ENCODE results near the gene SRGAP2C. TPM values are rescaled to one million over a fixed set of nuclear protein-coding genes. Genes with fewer than 3 reads are reported as not detected.
"Not testable (repeated sequence)": the region's sequence is repeated elsewhere in the genome, so short reads cannot be mapped to it uniquely, and the experiment has no call there.

Gene SRGAP2C
- polyA plus RNA-seq, 1 donor (not counting 4 experiments of a cell fraction or from before 2014, with no cell fraction given), result 4.5 TPM

GRCh38 chr1:121152788-121153187 is 32.0 kb upstream of the SRGAP2C start:
- H3K36me3 ChIP-seq (ENCODE audit: control insufficient read depth in 2 of 2, extremely low read depth in 1 of 2, insufficient read depth in 2 of 2, low read length in 2 of 2); H3K27ac ChIP-seq (ENCODE audit: control insufficient read depth, insufficient read depth, low read length); dilution Hi-C loops (cut with MboI; ENCODE audit: extremely low pct_ligation_motif_present, low sequenced_read_pairs); H2AFZ ChIP-seq (ENCODE audit: control insufficient read depth, low read length); H3K9me3 ChIP-seq (ENCODE audit: control insufficient read depth, low read depth, low read length); H3K27me3 ChIP-seq (ENCODE audit: control insufficient read depth, extremely low read depth, insufficient read depth, low read length); FAIRE-seq; H3K4me1 ChIP-seq (ENCODE audit: control insufficient read depth, extremely low read depth, insufficient read depth, low read length); H3K9me1 ChIP-seq (ENCODE audit: control insufficient read depth, extremely low read depth, insufficient read depth, low read length); H3K9ac ChIP-seq (ENCODE audit: control insufficient read depth, extremely low read depth, insufficient read depth, low read length); H4K20me1 ChIP-seq (ENCODE audit: control insufficient read depth, extremely low read depth, insufficient read depth, low read length); DNase-seq (ENCODE audit: low read depth, low spot score); H3K4me3 ChIP-seq (ENCODE audit: control insufficient read depth in 2 of 3, extremely low read depth in 1 of 3, insufficient read depth in 2 of 3, low read depth in 1 of 3, low read length in 3 of 3); H3K79me2 ChIP-seq (ENCODE audit: control insufficient read depth, insufficient read depth, low read length); H3K4me2 ChIP-seq (ENCODE audit: control insufficient read depth, extremely low read depth, insufficient read depth, low read depth, low read length): not testable (repeated sequence)

- H4K20me1 ChIP-seq (ENCODE audit: control insufficient read depth, extremely low read depth, insufficient read depth, low read length); H3K9ac ChIP-seq (ENCODE audit: control insufficient read depth, extremely low read depth, insufficient read depth, low read length); dilution Hi-C loops (cut with MboI; ENCODE audit: extremely low pct_ligation_motif_present, low sequenced_read_pairs); H3K4me3 ChIP-seq (ENCODE audit: control insufficient read depth in 2 of 3, extremely low read depth in 1 of 3, insufficient read depth in 2 of 3, low read depth in 1 of 3, low read length in 3 of 3); H3K9me3 ChIP-seq (ENCODE audit: control insufficient read depth, low read depth, low read length); H3K79me2 ChIP-seq (ENCODE audit: control insufficient read depth, insufficient read depth, low read length); H3K9me1 ChIP-seq (ENCODE audit: control insufficient read depth, extremely low read depth, insufficient read depth, low read length); H3K36me3 ChIP-seq (ENCODE audit: control insufficient read depth in 2 of 2, extremely low read depth in 1 of 2, insufficient read depth in 2 of 2, low read length in 2 of 2); H3K27ac ChIP-seq (ENCODE audit: control insufficient read depth, insufficient read depth, low read length); H3K27me3 ChIP-seq (ENCODE audit: control insufficient read depth, extremely low read depth, insufficient read depth, low read length); FAIRE-seq; H3K4me1 ChIP-seq (ENCODE audit: control insufficient read depth, extremely low read depth, insufficient read depth, low read length); H3K4me2 ChIP-seq (ENCODE audit: control insufficient read depth, extremely low read depth, insufficient read depth, low read depth, low read length); DNase-seq (ENCODE audit: low read depth, low spot score); H2AFZ ChIP-seq (ENCODE audit: control insufficient read depth, low read length): not testable (repeated sequence)
Measured at GRCh38 chr1:121154811-121155210, 30.0 kb upstream of the SRGAP2C start.

GRCh38 chr1:121155671-121156358 is 29.0 kb upstream of the SRGAP2C start:
- H3K36me3 ChIP-seq (ENCODE audit: control insufficient read depth in 2 of 2, extremely low read depth in 1 of 2, insufficient read depth in 2 of 2, low read length in 2 of 2); H3K9ac ChIP-seq (ENCODE audit: control insufficient read depth, extremely low read depth, insufficient read depth, low read length); H3K9me1 ChIP-seq (ENCODE audit: control insufficient read depth, extremely low read depth, insufficient read depth, low read length); H3K4me2 ChIP-seq (ENCODE audit: control insufficient read depth, extremely low read depth, insufficient read depth, low read depth, low read length); H3K79me2 ChIP-seq (ENCODE audit: control insufficient read depth, insufficient read depth, low read length); H2AFZ ChIP-seq (ENCODE audit: control insufficient read depth, low read length); FAIRE-seq; H3K4me3 ChIP-seq (ENCODE audit: control insufficient read depth in 2 of 3, extremely low read depth in 1 of 3, insufficient read depth in 2 of 3, low read depth in 1 of 3, low read length in 3 of 3); DNase-seq (ENCODE audit: low read depth, low spot score); H3K9me3 ChIP-seq (ENCODE audit: control insufficient read depth, low read depth, low read length); dilution Hi-C loops (cut with MboI; ENCODE audit: extremely low pct_ligation_motif_present, low sequenced_read_pairs); H3K27me3 ChIP-seq (ENCODE audit: control insufficient read depth, extremely low read depth, insufficient read depth, low read length); H3K4me1 ChIP-seq (ENCODE audit: control insufficient read depth, extremely low read depth, insufficient read depth, low read length); H4K20me1 ChIP-seq (ENCODE audit: control insufficient read depth, extremely low read depth, insufficient read depth, low read length); H3K27ac ChIP-seq (ENCODE audit: control insufficient read depth, insufficient read depth, low read length): not testable (repeated sequence)
- TF ChIP-seq CTCF (optimal IDR thresholded peaks at IDR 0.05 in 1 of 3, IDR thresholded peaks at IDR 0.05 in 1 of 3, conservative IDR thresholded peaks at IDR 0.05 in 1 of 3; ENCODE audit: extremely low read depth in 1 of 3, insufficient read depth in 2 of 3, low read length in 3 of 3), result peak in 1 of 3 experiments; percentile 9

GRCh38 chr1:121156958-121157603 is 27.7 kb upstream of the SRGAP2C start:
- dilution Hi-C loops (cut with MboI; ENCODE audit: extremely low pct_ligation_motif_present, low sequenced_read_pairs), result not testable (repeated sequence)

More at GRCh38 chr1:121156958-121157603, 27.7 kb upstream of the SRGAP2C start:
- H3K27ac ChIP-seq (ENCODE audit: control insufficient read depth, insufficient read depth, low read length); H3K36me3 ChIP-seq (ENCODE audit: control insufficient read depth in 2 of 2, extremely low read depth in 1 of 2, insufficient read depth in 2 of 2, low read length in 2 of 2); H3K4me2 ChIP-seq (ENCODE audit: control insufficient read depth, extremely low read depth, insufficient read depth, low read depth, low read length); H4K20me1 ChIP-seq (ENCODE audit: control insufficient read depth, extremely low read depth, insufficient read depth, low read length); H3K27me3 ChIP-seq (ENCODE audit: control insufficient read depth, extremely low read depth, insufficient read depth, low read length); H3K4me3 ChIP-seq (ENCODE audit: control insufficient read depth in 2 of 3, extremely low read depth in 1 of 3, insufficient read depth in 2 of 3, low read depth in 1 of 3, low read length in 3 of 3); H3K9me1 ChIP-seq (ENCODE audit: control insufficient read depth, extremely low read depth, insufficient read depth, low read length); H3K9ac ChIP-seq (ENCODE audit: control insufficient read depth, extremely low read depth, insufficient read depth, low read length); H3K79me2 ChIP-seq (ENCODE audit: control insufficient read depth, insufficient read depth, low read length); H3K4me1 ChIP-seq (ENCODE audit: control insufficient read depth, extremely low read depth, insufficient read depth, low read length); H3K9me3 ChIP-seq (ENCODE audit: control insufficient read depth, low read depth, low read length); FAIRE-seq; DNase-seq (ENCODE audit: low read depth, low spot score); H2AFZ ChIP-seq (ENCODE audit: control insufficient read depth, low read length): not testable (repeated sequence)
